Measurements from ENCODE around the gene CTF1.

GRCh38 chr16:30904114-30904780 is 7.8 kb downstream of the CTF1 start:
- TF ChIP-seq SP1 (IDR thresholded peaks at IDR 0.05; ENCODE audit: low read depth) (no peak), CTCF (IDR thresholded peaks at IDR 0.05 in 2 of 3, conservative IDR thresholded peaks at IDR 0.05 in 1 of 3; ENCODE audit: borderline replicate concordance in 1 of 3, insufficient read depth in 1 of 3, low read depth in 2 of 3, low read length in 2 of 3) (no peak), YY1 (IDR thresholded peaks at IDR 0.05; ENCODE audit: extremely low read depth, insufficient replicate concordance, low read depth, low read length) (no peak), CEBPB (IDR thresholded peaks at IDR 0.05; ENCODE audit: low read depth) (no peak), POLR2AphosphoS5 (IDR thresholded peaks at IDR 0.05; ENCODE audit: low read depth, low read length) (no peak)

Data from HCT116 (cell line).